Raji (cell line): ENCODE measurements around the gene DLGAP1.
A peak's percentile ranks its signal among the peaks of the same experiment; 100 is the strongest.

Experiments used
- POLR2A ChIP-seq: IDR thresholded peaks from 2 replicates; pipeline ENCODE4 v1.6.1; 2011; ENCODE audit warnings: low read depth, low read length, control low read depth; ENCODE audit not compliant: insufficient read depth

Gene DLGAP1

GRCh38 chr18:3948958-3949357 lies 506.1 kb downstream of the DLGAP1 start:
- no peak for TF ChIP-seq POLR2A

DNA sequence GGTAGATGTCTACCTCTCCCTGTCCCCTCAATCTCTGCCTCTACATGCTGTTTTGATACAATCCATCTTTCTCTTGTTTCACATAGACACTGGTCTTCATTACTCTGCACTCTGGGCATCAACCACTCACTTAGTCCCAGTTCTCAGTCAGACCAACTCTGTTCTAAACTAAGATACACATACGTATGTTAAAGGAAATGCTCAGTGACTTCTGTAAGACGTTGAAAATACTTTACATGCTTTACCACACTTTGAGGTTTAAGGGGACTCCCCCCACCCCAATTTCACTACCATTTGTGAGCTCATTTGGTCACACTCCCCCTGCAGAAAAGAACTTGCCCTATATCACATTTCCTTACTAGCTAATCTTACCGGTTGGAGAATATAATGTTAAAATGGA lies 507.7 kb downstream of the DLGAP1 start:
- no peak for TF ChIP-seq POLR2A

DNA sequence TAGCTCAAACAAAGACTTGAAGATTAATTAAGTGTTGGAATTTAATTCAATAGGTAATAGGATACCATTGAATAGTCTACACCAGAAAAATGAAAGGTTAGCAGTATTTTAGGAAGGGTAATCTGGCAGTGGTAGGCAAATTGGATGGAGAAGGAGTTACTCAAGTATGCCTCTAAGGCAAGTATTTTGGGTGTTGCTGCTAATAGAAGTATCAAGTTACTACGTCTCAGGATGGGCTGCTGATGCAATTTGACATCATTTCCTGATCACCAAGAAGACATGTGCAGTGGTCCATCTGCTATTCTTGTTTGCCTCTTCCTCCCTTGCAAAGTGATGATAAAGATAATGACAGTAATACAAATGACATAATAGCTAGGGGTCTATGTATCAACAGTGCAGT lies 519.8 kb downstream of the DLGAP1 start:
- no peak for TF ChIP-seq POLR2A

GRCh38 chr18:3932276-3932675 lies 522.8 kb downstream of the DLGAP1 start:
- TF ChIP-seq POLR2A = no peak

DNA sequence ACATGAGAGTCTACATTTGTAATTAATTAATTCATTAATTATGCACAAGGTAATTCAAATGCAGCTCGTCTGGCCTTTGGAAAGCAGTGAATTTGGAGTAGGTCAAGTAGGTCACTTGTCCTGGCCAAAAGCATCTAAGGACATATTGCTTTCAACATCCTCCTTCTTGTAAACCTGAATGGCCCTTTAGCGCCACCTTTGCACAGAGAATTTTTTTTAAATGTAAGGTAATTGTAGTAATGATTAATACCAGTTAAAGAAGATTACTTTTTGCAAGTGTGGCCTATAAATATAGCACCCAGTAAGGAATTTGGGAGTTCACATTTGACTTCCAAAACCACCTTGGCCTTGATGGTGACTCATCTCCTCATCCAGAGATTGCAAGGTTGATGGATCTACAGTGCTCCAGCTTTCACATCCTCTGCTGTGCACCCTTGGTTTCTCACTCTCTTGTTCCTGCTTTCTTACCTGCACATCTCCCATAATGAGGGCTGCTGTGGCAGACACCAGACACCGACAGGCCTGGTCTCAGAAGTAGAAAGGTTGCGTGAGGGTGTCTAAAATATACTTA lies 523.5 kb downstream of the DLGAP1 start:
- no peak for TF ChIP-seq POLR2A

GRCh38 chr18:3931013-3931315 lies 524.1 kb downstream of the DLGAP1 start:
- no peak for TF ChIP-seq POLR2A

DNA sequence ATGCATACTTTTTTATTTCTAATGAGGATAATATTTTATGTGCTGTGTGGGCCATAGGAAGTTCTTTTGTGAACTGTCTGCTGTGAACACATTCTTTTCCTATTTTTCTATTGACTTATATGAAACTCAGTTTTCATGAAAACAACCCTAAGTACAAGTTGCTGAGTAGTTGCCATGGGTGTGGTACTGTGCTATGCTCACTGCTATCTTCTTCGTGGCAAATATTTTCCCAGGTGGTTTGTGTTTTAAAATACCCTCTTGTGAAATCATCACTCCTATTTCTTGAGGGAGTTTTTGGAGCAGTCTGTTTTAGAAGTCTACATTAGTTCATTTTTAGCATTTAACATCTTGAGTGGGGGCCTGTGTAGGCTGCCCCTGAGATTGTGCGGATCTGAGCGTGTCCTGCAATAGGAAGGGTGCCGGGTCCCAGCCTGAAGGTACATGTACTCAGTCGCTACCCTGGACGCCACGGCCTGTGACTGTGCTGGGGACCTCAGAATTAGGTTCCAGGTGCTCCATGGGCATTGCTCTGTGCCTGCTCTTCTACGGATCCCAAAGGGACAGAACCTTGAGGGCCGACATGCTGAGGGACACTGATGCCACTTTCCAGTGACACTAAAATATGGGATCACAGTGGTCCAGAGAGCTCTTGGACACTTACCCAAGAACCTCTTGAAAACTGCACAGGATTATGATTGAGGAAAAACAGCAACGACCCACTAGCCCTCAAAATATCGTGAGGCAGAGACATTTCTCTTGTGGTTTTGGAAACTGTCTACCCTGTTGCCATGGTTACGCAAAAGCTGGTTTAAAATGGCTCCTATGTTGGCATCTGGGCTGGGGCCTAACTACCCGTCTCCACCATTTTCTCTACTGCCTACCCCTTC lies 524.7 kb downstream of the DLGAP1 start:
- no peak for TF ChIP-seq POLR2A

DNA sequence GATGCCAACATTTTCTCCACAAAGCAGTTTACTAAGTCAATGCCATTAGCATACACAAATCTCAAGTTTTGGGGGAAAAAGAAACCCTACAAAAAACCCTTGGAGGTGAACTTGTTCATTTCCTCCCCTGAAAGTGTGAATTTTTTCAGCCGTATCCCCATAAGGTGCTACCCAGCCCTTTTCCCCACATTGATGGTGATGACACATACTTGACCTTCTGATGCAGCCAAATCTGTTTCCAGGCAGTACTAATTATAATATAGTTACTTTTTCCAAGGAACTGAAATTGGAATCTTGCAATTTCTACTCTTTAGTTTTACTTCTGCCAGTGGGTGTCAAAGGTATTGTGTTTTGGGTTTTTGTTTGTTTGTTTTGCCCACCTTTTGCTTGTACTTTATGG lies 530.7 kb downstream of the DLGAP1 start:
- TF ChIP-seq POLR2A = no peak

- TF ChIP-seq POLR2A = no peak
Observed at GRCh38 chr18:3923750-3924149, 531.4 kb downstream of the DLGAP1 start.

- TF ChIP-seq POLR2A = no peak
Observed at GRCh38 chr18:3921826-3922225, 533.3 kb downstream of the DLGAP1 start.

DNA sequence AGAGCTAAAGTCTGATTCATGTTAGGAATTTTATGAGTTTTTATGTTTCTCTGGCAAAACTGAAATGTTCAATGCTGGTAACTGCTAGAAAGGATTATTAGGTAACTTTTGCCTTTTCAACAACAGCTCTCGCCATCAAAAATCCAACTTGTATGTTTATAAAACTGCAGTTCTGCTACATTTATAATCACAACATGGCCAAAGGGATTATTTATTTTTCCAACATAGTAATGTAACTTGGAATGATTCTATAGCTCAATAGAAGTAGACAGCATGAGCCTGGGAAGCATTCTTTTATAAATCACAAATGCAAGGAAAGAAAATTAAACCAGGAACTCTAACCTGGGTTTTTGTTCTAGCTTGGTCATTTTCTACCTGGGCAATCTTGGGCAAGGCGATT lies 534.3 kb downstream of the DLGAP1 start:
- TF ChIP-seq POLR2A = no peak

DNA sequence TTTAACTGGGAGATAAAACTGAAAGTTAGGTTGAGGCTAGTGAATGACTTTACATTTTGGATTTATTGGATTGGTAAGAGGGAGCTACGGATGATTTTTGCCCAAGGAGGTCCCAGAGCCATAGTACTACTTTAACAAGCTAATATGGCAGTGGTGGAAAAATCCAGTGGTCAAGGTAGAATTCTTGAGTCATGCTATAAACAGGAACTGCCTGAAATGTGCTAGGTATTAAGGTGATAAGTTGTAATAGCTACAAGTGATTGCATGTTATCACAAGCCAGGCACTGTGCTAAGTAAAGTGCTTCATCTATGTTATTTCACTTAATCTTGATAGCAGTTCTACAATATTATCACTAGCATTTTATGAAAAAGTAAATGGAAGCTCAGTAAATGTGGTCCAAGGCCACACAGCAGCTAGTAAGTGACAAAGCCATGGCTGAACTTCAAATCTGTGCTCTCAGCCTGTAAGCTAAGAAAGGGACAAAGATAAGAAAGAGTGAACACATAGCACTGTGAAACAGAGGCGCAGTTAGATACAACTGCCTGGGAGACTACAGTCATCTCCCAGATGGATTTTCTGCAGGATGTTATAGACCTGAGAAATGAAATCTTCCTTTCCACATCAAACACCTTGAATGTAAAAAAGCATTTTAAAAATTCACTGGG lies 535.6 kb downstream of the DLGAP1 start:
- no peak for TF ChIP-seq POLR2A

GRCh38 chr18:3916082-3916481 lies 539.0 kb downstream of the DLGAP1 start:
- no peak for TF ChIP-seq POLR2A

- peak; percentile 26; the same call in 1 of the 2 replicates for TF ChIP-seq POLR2A
Observed at GRCh38 chr18:3914833-3915610, 540.1 kb downstream of the DLGAP1 start.

DNA sequence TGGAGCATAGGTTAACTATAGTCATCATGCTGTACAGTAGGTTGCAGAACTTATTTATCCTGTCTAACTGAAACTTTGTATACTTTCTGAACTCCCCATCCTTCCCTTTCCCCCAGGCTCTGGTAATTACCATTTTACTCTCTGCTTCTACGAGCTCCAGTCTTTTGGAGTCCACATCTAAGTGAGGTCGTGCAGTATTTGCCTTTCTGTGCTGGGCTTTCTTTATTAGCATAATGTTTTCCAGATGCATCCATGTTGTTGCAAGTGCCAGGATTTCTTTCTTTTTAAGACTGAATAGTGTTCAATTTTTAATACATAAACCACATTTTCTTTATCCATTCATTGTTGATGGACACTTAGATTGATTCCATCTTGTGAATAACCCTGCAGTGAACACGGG lies 541.0 kb downstream of the DLGAP1 start:
- no peak for TF ChIP-seq POLR2A
